ENCODE measurements around the gene WAS. TPM values are rescaled to one million over a fixed set of nuclear protein-coding genes. Genes with fewer than 3 reads are reported as not detected.

WAS gene
- total and polyA plus RNA-seq, 2 experiments from 2014 or later, result 0.32 to 0.56 TPM

- H3K27ac Mint-ChIP-seq, result no peak overlapping the region
- H3K4me3 ChIP-seq, result no peak overlapping the region
- no peak overlapping the region for H3K4me3 Mint-ChIP-seq
- no peaks in the 10 kb centered on the region for H3K4me1 ChIP-seq (ENCODE audit: insufficient read depth)
- H3K27me3 ChIP-seq (ENCODE audit: insufficient read depth), result peaks cover 9% of the 10 kb centered on the region; the same call in 1 of the 2 replicates
- H3K27me3 Mint-ChIP-seq (ENCODE audit: insufficient read depth, low read depth, poor library complexity), result peaks cover 5% of the 10 kb centered on the region
- H3K36me3 ChIP-seq (ENCODE audit: insufficient read depth), result no peaks in the 10 kb centered on the region
- no peak overlapping the region for H2AFZ ChIP-seq
- no peaks in the 10 kb centered on the region for H3K79me2 ChIP-seq (replicated peaks; ENCODE audit: insufficient read depth)
- ATAC-seq (no peak), DNase-seq (ENCODE audit: low spot score) (no peak)
- H3K36me3 Mint-ChIP-seq (ENCODE audit: low read depth), result no peaks in the 10 kb centered on the region
- H3K9me3 Mint-ChIP-seq, result no peaks in the 10 kb centered on the region
- H3K4me2 ChIP-seq, result no peak overlapping the region
- no peaks in the 10 kb centered on the region for H3F3A ChIP-seq (replicated peaks; ENCODE audit: low read depth)
- H3K4me1 Mint-ChIP-seq, result no peaks in the 10 kb centered on the region
- H4K20me1 ChIP-seq (replicated peaks; ENCODE audit: insufficient read depth), result no peaks in the 10 kb centered on the region
- H3K9me2 ChIP-seq (ENCODE audit: insufficient read depth), result no peaks in the 10 kb centered on the region
- H3K27ac ChIP-seq (ENCODE audit: low read depth), result no peak overlapping the region
- TF ChIP-seq ZNF331 (CRISPR knock-in tag; IDR thresholded peaks at IDR 0.05; ENCODE audit: low read depth), result no peak
- no peak for TF ChIP-seq ZNF114 (CRISPR knock-in tag; IDR thresholded peaks at IDR 0.05)
- no peak for TF ChIP-seq ZNF462 (CRISPR knock-in tag; IDR thresholded peaks at IDR 0.05)
- TF ChIP-seq REST (IDR thresholded peaks at IDR 0.05; ENCODE audit: unreplicated experiment), result no peak
- no peak for TF ChIP-seq JUNB (IDR thresholded peaks at IDR 0.05; ENCODE audit: unreplicated experiment)
- no peak for TF ChIP-seq POLR2AphosphoS5 (IDR thresholded peaks at IDR 0.05; ENCODE audit: low read depth)
- no peak for TF ChIP-seq STAT1 (IDR thresholded peaks at IDR 0.05; ENCODE audit: unreplicated experiment)
- no peak for TF ChIP-seq ETS1 (IDR thresholded peaks at IDR 0.05)
- TF ChIP-seq CREB1 (CRISPR knock-in tag; IDR thresholded peaks at IDR 0.05; ENCODE audit: low read depth), result no peak
- no peak for TF ChIP-seq EZH2 (IDR thresholded peaks at IDR 0.05; ENCODE audit: low read depth, unreplicated experiment)
- no peak for TF ChIP-seq NANOG (IDR thresholded peaks at IDR 0.05; ENCODE audit: borderline replicate concordance)
- no peak for TF ChIP-seq EZH2phosphoT487 (IDR thresholded peaks at IDR 0.05; ENCODE audit: unreplicated experiment)
- TF ChIP-seq CTCF (conservative IDR thresholded peaks at IDR 0.05; ENCODE audit: low read depth in 2 of 2), result no peak
These were observed 32.4 kb downstream of the WAS start for GRCh38 chrX:48715876-48716502.
